GM12878 (cell line): ENCODE results near the gene WWOX. TPM values are rescaled to one million over a fixed set of nuclear protein-coding genes. Genes with fewer than 3 reads are reported as not detected.

Experiments
- ATAC-seq: fragments of 200-7000 bp; cut with Tn5 transposase; 3 replicates; pipeline ENCODE4 v1.9.1; 2020; ENCODE audit warnings: mild to moderate bottlenecking, moderate library complexity
- BruUV-seq: library from RNA; stranded (reverse); fragments of 400-500 nt; replicated peaks from 2 replicates; lab custom pipeline; 2021; lab: Mats Ljungman, UMichigan
- CTCF ChIA-PET: fragments of 300-600 bp; sonication (Branson Sonifier 250); formaldehyde crosslinking; extraction: SDS; loops from one replicate; lab custom pipeline; 2021; ENCODE audit warnings: inconsistent platforms; lab: Yijun Ruan, JAX
- POLR2A ChIA-PET: fragments of 350-600 bp; formaldehyde crosslinking; extraction: SDS; loops from one replicate; lab custom pipeline; 2021; ENCODE audit warnings: inconsistent platforms; lab: Charles Lee
- RAD21 ChIA-PET: fragments of 300-600 bp; sonication (Branson Sonifier 250); formaldehyde crosslinking; loops from one replicate; lab custom pipeline; 2023; ENCODE audit warnings: antibody characterized with exemption; ENCODE audit not compliant: unreplicated experiment; lab: Charles Lee
- SMC1A ChIA-PET: fragments of 300-600 bp; sonication (Branson Sonifier 250); formaldehyde crosslinking; loops from one replicate; lab custom pipeline; 2023; ENCODE audit not compliant: unreplicated experiment, uncharacterized antibody; lab: Charles Lee
- DNase-seq: peaks from one replicate; pipeline ENCODE4 v3.0.0-alpha.2; 2011; ENCODE audit warnings: low read depth, low spot score
- FAIRE-seq: peaks from 3 replicates; lab custom pipeline; 2011; peaks lifted over from hg19 to GRCh38; lab: Jason Lieb, UNC
- H2AFZ ChIP-seq: 2 replicates; pipeline ENCODE4 v1.6.0; 2011; ENCODE audit warnings: low read depth, low read length, control low read depth; ENCODE audit not compliant: control insufficient read depth
- H3K27ac ChIP-seq: 2 replicates; pipeline ENCODE4 v1.5.1; 2011; ENCODE audit warnings: control low read depth; ENCODE audit not compliant: control insufficient read depth, insufficient read depth
- H3K27me3 ChIP-seq, 2 experiments: replicated peaks in 1 of 2; 2 replicates each; pipeline versions ENCODE4 v1.6.0 to v1.6.1; 2011; ENCODE audit warnings: low read length in 1 of 2; ENCODE audit not compliant: control insufficient read depth in 2 of 2, insufficient read depth in 2 of 2
- H3K36me3 ChIP-seq, 2 experiments: 2 replicates each; pipeline ENCODE4 v1.5.1; 2011; ENCODE audit warnings: low read length in 1 of 2; ENCODE audit not compliant: control insufficient read depth in 2 of 2, insufficient read depth in 2 of 2
- H3K4me1 ChIP-seq: 2 replicates; pipeline ENCODE4 v1.6.1; 2011; ENCODE audit warnings: mild to moderate bottlenecking, low read length, moderate library complexity, mixed read lengths; ENCODE audit not compliant: control insufficient read depth, insufficient read depth
- H3K4me2 ChIP-seq: 2 replicates; pipeline ENCODE4 v1.6.0; 2011; ENCODE audit warnings: control low read depth; ENCODE audit not compliant: control insufficient read depth, insufficient read depth
- H3K4me3 ChIP-seq: fragments of 200-600 bp; sonication (generic); 2 replicates; pipeline ENCODE4 v1.5.1; 2016
- H3K79me2 ChIP-seq: 2 replicates; pipeline ENCODE4 v1.6.0; 2011; ENCODE audit warnings: low read length; ENCODE audit not compliant: control insufficient read depth, insufficient read depth
- H3K9ac ChIP-seq: 2 replicates; pipeline ENCODE4 v1.8.0; 2011; ENCODE audit warnings: low read length, control low read depth, mixed read lengths; ENCODE audit not compliant: control insufficient read depth, insufficient read depth
- H3K9me3 ChIP-seq: replicated peaks from 3 replicates; pipeline ENCODE4 v1.5.1; 2011; ENCODE audit warnings: mild to moderate bottlenecking, low read length; ENCODE audit not compliant: control insufficient read depth, insufficient read depth
- H4K20me1 ChIP-seq: 2 replicates; pipeline ENCODE4 v1.6.0; 2011; ENCODE audit not compliant: control insufficient read depth, insufficient read depth
- CBX3 ChIP-seq: fragments of 200-600 bp; sonication (generic); IDR thresholded peaks from 2 replicates; pipeline ENCODE4 v1.6.1; 2016; ENCODE audit warnings: low read depth, borderline replicate concordance
- POLR2A ChIP-seq: IDR thresholded peaks from 2 replicates; pipeline ENCODE4 v1.6.1; 2011; ENCODE audit warnings: low read depth, mild to moderate bottlenecking, low read length
- RAD51 ChIP-seq: fragments of 450-650 bp; IDR thresholded peaks from 2 replicates; pipeline ENCODE4 v1.6.1; 2016; ENCODE audit warnings: moderate library complexity, mild to moderate bottlenecking, inconsistent platforms
- SP1 ChIP-seq: IDR thresholded peaks from one replicate; pipeline ENCODE4 v1.6.1; 2011; ENCODE audit warnings: low read depth, low read length
- SUPT20H ChIP-seq: IDR thresholded peaks from 2 replicates; pipeline ENCODE4 v1.6.1; 2011; ENCODE audit warnings: low read depth, mild to moderate bottlenecking, low read length, moderate library complexity, borderline replicate concordance; ENCODE audit not compliant: control insufficient read depth
- TCF3 ChIP-seq: IDR thresholded peaks from 2 replicates; pipeline ENCODE4 v1.6.1; 2012; ENCODE audit warnings: low read depth, mild to moderate bottlenecking, low read length, borderline replicate concordance; ENCODE audit not compliant: insufficient read depth
- WGBS: methylation state at CpG from one replicate; pipeline ENCODE4 v1.1.6; 2016; ENCODE audit warnings: low lambda C conversion rate; ENCODE audit not compliant: insufficient replicate concordance, insufficient coverage; ENCODE audit errors: missing lambda C conversion rate; 5-methylcytosine and 5-hydroxymethylcytosine counted together
- in situ Hi-C: fragments of 300-500 bp; cut with MboI; formaldehyde crosslinking; loops from 9 replicates; pipeline ENCODE4 v1.14.3; 2018; ENCODE audit warnings: mixed read lengths
- intact Hi-C: fragments of 100-400 bp; cut with micrococcal nuclease; formaldehyde crosslinking; loops from one replicate; pipeline ENCODE4 v1.14.2; 2022; ENCODE audit not compliant: unreplicated experiment
- polyA plus RNA-seq, 11 experiments: library from polyadenylated mRNA; depleted of rRNA in 4 of 11; unstranded in 6 of 11; stranded (reverse) in 5 of 11; fragments of >200 nt; fragmentation: Nextera tagmentation in 4 of 11; fragmentation: Illumina TruSeq in 1 of 11; extraction: Ambion mirVana in 4 of 11; extraction: Trizol in 1 of 11; gene quantifications; 1 replicate in 1 of 11; 2 replicates in 10 of 11; pipeline versions ENCODE4 v1.2.1 to v1.2.3, GENCODE V29; 2011 to 2016; ENCODE audit warnings: inconsistent platforms in 2 of 11, missing spikeins in 2 of 11, low read depth in 1 of 11
- total RNA-seq, 4 experiments: library from RNA; depleted of rRNA in 3 of 4; stranded (reverse); fragments of >200 nt in 3 of 4; fragmentation: Illumina TruSeq in 1 of 4; extraction: Trizol in 1 of 4; gene quantifications; 2 replicates each; pipeline versions ENCODE4 v1.2.1 to v1.2.3, GENCODE V29; 2013 to 2021
- TF ChIP-seq, protein P1 (sequence below): fragments of 450-650 bp; IDR thresholded peaks from 2 replicates; pipeline ENCODE4 v1.6.1; 2016; ENCODE audit warnings: mild to moderate bottlenecking, moderate library complexity, borderline replicate concordance
- TF ChIP-seq, protein P2 (sequence below), 3 experiments: IDR thresholded peaks in 2 of 3; conservative IDR thresholded peaks in 1 of 3; 2 replicates each; pipeline ENCODE4 v1.5.1; 2011; ENCODE audit warnings: low read depth in 3 of 3, low read length in 3 of 3, mild to moderate bottlenecking in 3 of 3, control low read depth in 2 of 3, moderate library complexity in 2 of 3, inconsistent platforms in 1 of 3, mixed read lengths in 1 of 3; ENCODE audit not compliant: control insufficient read depth in 2 of 3, insufficient read depth in 1 of 3; ENCODE audit errors: extremely low read depth in 1 of 3
- TF ChIP-seq, protein P3 (sequence below): fragments of 450-650 bp; IDR thresholded peaks from 2 replicates; pipeline ENCODE4 v1.6.1; 2017; ENCODE audit warnings: mild to moderate bottlenecking

WWOX gene
- total and polyA plus RNA-seq, 10 of the 15 experiments (the other 5 are each of a cell fraction or from before 2014, with no cell fraction given), result 2.8 to 24.4 (median 17.8) TPM

DNA sequence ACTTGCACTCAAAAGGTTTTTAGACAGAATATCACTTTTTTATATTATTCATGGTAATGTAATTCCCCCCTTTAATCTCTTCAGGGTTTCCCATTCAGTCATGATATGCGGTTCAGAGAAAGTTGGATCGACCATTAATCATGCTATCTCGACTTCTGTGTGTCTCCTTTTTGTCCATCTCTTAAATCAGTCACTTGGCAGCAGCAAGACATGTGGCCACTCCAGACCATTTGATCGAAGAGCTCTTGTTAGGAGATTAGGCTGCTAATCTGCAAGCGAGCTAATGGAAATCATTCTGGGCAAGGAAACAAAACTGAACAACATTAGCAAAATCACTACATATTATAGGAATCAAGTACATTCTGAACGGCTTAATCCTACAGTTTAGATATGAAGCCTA, 449.9 kb downstream of the WWOX start (continued):
- TF ChIP-seq, protein P1, sequence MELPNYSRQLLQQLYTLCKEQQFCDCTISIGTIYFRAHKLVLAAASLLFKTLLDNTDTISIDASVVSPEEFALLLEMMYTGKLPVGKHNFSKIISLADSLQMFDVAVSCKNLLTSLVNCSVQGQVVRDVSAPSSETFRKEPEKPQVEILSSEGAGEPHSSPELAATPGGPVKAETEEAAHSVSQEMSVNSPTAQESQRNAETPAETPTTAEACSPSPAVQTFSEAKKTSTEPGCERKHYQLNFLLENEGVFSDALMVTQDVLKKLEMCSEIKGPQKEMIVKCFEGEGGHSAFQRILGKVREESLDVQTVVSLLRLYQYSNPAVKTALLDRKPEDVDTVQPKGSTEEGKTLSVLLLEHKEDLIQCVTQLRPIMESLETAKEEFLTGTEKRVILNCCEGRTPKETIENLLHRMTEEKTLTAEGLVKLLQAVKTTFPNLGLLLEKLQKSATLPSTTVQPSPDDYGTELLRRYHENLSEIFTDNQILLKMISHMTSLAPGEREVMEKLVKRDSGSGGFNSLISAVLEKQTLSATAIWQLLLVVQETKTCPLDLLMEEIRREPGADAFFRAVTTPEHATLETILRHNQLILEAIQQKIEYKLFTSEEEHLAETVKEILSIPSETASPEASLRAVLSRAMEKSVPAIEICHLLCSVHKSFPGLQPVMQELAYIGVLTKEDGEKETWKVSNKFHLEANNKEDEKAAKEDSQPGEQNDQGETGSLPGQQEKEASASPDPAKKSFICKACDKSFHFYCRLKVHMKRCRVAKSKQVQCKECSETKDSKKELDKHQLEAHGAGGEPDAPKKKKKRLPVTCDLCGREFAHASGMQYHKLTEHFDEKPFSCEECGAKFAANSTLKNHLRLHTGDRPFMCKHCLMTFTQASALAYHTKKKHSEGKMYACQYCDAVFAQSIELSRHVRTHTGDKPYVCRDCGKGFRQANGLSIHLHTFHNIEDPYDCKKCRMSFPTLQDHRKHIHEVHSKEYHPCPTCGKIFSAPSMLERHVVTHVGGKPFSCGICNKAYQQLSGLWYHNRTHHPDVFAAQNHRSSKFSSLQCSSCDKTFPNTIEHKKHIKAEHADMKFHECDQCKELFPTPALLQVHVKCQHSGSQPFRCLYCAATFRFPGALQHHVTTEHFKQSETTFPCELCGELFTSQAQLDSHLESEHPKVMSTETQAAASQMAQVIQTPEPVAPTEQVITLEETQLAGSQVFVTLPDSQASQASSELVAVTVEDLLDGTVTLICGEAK, result no peak
- TF ChIP-seq POLR2A (no peak), TCF3 (no peak)

DNA sequence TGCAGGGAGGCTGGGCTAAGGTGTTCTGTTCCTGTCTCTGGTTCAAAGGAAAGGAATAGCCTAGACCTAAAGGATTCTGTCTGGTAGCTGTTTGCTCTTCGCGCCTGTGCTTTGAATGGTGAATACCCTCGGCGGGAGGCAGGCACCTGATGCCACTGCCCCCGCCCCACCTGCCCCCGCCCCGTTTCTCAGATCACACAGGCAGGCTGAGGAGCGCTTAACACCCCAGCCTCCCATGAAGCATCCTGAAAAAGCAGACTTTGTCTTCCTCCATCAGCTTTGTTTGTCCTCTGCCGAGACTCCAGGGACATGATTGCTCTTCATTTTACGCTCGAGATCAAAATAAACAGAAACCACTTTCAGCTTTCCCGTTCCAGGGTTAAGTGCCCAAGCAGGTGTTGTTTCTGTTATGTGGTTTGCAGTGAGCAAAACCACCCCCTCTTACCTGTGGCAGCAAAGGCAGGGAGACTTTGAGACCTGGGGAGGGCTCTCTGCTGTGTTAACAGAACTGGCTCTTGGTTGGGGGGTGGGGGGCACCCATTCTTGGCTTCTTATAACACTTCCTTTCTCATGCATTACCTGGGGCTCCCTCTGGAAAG, 452.1 kb downstream of the WWOX start:
- DNase-seq, result no peak
- ATAC-seq, result no peak
- no TSS peak for BruUV-seq
- ChIA-PET RAD21 (no interaction called here), POLR2A (no interaction called here), CTCF (no interaction called here), SMC1A (no interaction called here)
- no peaks in the 10 kb centered on the region for H3K36me3 ChIP-seq
- H3K27me3 ChIP-seq, result no peaks in the 10 kb centered on the region
- H3K4me3 ChIP-seq, result no peak overlapping the region
- 47% methylated on average over 12 of the region's 12 CpGs for WGBS
- H3K9ac ChIP-seq, result no peak overlapping the region
- no peaks in the 10 kb centered on the region for H4K20me1 ChIP-seq
- TF ChIP-seq, protein P2, sequence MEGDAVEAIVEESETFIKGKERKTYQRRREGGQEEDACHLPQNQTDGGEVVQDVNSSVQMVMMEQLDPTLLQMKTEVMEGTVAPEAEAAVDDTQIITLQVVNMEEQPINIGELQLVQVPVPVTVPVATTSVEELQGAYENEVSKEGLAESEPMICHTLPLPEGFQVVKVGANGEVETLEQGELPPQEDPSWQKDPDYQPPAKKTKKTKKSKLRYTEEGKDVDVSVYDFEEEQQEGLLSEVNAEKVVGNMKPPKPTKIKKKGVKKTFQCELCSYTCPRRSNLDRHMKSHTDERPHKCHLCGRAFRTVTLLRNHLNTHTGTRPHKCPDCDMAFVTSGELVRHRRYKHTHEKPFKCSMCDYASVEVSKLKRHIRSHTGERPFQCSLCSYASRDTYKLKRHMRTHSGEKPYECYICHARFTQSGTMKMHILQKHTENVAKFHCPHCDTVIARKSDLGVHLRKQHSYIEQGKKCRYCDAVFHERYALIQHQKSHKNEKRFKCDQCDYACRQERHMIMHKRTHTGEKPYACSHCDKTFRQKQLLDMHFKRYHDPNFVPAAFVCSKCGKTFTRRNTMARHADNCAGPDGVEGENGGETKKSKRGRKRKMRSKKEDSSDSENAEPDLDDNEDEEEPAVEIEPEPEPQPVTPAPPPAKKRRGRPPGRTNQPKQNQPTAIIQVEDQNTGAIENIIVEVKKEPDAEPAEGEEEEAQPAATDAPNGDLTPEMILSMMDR (IDR thresholded peaks at IDR 0.05 in 2 of 3, conservative IDR thresholded peaks at IDR 0.05 in 1 of 3; ENCODE audit: control insufficient read depth in 2 of 3, extremely low read depth in 1 of 3, insufficient read depth in 1 of 3, low read depth in 3 of 3, low read length in 3 of 3), result no peak
- TF ChIP-seq, protein P3, sequence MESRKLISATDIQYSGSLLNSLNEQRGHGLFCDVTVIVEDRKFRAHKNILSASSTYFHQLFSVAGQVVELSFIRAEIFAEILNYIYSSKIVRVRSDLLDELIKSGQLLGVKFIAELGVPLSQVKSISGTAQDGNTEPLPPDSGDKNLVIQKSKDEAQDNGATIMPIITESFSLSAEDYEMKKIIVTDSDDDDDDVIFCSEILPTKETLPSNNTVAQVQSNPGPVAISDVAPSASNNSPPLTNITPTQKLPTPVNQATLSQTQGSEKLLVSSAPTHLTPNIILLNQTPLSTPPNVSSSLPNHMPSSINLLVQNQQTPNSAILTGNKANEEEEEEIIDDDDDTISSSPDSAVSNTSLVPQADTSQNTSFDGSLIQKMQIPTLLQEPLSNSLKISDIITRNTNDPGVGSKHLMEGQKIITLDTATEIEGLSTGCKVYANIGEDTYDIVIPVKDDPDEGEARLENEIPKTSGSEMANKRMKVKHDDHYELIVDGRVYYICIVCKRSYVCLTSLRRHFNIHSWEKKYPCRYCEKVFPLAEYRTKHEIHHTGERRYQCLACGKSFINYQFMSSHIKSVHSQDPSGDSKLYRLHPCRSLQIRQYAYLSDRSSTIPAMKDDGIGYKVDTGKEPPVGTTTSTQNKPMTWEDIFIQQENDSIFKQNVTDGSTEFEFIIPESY, result no peak
- no peak for TF ChIP-seq CBX3
- TF ChIP-seq SUPT20H, result no peak
- no peak for TF ChIP-seq SP1
- TF ChIP-seq RAD51, result no peak
- no peaks in the 10 kb centered on the region for H3K4me1 ChIP-seq
- in situ Hi-C loops, result no loop called here
- H3K27ac ChIP-seq, result no peak overlapping the region
- no peaks in the 10 kb centered on the region for H3K79me2 ChIP-seq
- intact Hi-C loops, result no loop called here
- no peaks in the 10 kb centered on the region for H3K9me3 ChIP-seq
- no peak overlapping the region for H3K4me2 ChIP-seq
- no peak for FAIRE-seq
- H2AFZ ChIP-seq, result no peak overlapping the region
